HepG2 (cell line): ENCODE measurements around the gene PLCB4. TPM values are rescaled to one million over a fixed set of nuclear protein-coding genes. Genes with fewer than 3 reads are reported as not detected.

Experiments
- ATAC-seq: fragments of 200-7000 bp; cut with Tn5 transposase; 3 replicates; pipeline ENCODE4 v1.9.1; 2020; ENCODE audit warnings: mild to moderate bottlenecking, moderate library complexity
- BruUV-seq: library from RNA; stranded (reverse); fragments of 400-500 nt; replicated peaks from 2 replicates; lab custom pipeline; 2021; lab: Mats Ljungman, UMichigan
- CTCF ChIA-PET: fragments of 300-600 bp; formaldehyde crosslinking; extraction: SDS; loops from one replicate; lab custom pipeline; 2021; ENCODE audit warnings: low total read pairs, inconsistent platforms, low intra/inter-chr PET ratio; lab: Yijun Ruan, JAX
- POLR2A ChIA-PET: fragments of 350-600 bp; sonication (Branson Sonifier 250); formaldehyde crosslinking; loops from one replicate; lab custom pipeline; 2020; ENCODE audit warnings: antibody characterized with exemption, inconsistent platforms; lab: Yijun Ruan, JAX
- DNase-seq: peaks from one replicate; pipeline ENCODE4 v3.0.0-alpha.2; 2015; ENCODE audit warnings: low spot score
- FAIRE-seq: peaks from 3 replicates; lab custom pipeline; 2011; peaks lifted over from hg19 to GRCh38; lab: Jason Lieb, UNC
- H2AFZ ChIP-seq: one replicate; pipeline ENCODE4 v1.6.1; 2011; ENCODE audit warnings: low read length, inconsistent platforms
- H3K27ac ChIP-seq: fragments of 300-600 bp; 3 replicates; pipeline ENCODE4 v1.8.0; 2011; ENCODE audit warnings: mixed run types, mild to moderate bottlenecking, mixed read lengths, low read length, inconsistent platforms; ENCODE audit not compliant: insufficient read depth; ENCODE audit errors: extremely low read length
- H3K27me3 ChIP-seq, 2 experiments: fragments of 200-600 bp in 1 of 2; 2 replicates in 1 of 2; 3 replicates in 1 of 2; pipeline versions ENCODE4 v1.6.0 to v1.8.0; 2011; ENCODE audit warnings: low read length in 2 of 2, mild to moderate bottlenecking in 2 of 2, moderate library complexity in 2 of 2, inconsistent platforms in 1 of 2; ENCODE audit not compliant: insufficient read depth in 2 of 2, control insufficient read depth in 1 of 2
- H3K36me3 ChIP-seq, 2 experiments: fragments of 200-600 bp in 1 of 2; replicated peaks in 1 of 2; 2 replicates in 1 of 2; 3 replicates in 1 of 2; pipeline versions ENCODE4 v1.5.1 to v1.8.0; 2011; ENCODE audit warnings: low read length in 2 of 2, inconsistent platforms in 1 of 2; ENCODE audit not compliant: insufficient read depth in 2 of 2, control insufficient read depth in 1 of 2
- H3K4me1 ChIP-seq: 2 replicates; pipeline ENCODE4 v1.5.1; 2012; ENCODE audit warnings: low read length, inconsistent platforms; ENCODE audit not compliant: insufficient read depth
- H3K4me2 ChIP-seq: 2 replicates; pipeline ENCODE4 v1.6.0; 2011; ENCODE audit warnings: low read depth, low read length, inconsistent platforms
- H3K4me3 ChIP-seq, 3 experiments: fragments of 200-600 bp in 1 of 3; sonication (generic), shearing (Covaris generic) in 1 of 3; replicated peaks in 1 of 3; 2 replicates each; pipeline ENCODE4 v1.5.1; 2011 to 2016; ENCODE audit warnings: low read length in 3 of 3, inconsistent platforms in 2 of 3, low read depth in 2 of 3, mild to moderate bottlenecking in 2 of 3, control low read depth in 1 of 3, mixed read lengths in 1 of 3; ENCODE audit not compliant: insufficient read depth in 1 of 3
- H3K79me2 ChIP-seq: one replicate; pipeline ENCODE4 v1.6.1; 2011; ENCODE audit warnings: low read length, inconsistent platforms; ENCODE audit not compliant: insufficient read depth
- H3K9ac ChIP-seq: 2 replicates; pipeline ENCODE4 v1.6.0; 2011; ENCODE audit warnings: mild to moderate bottlenecking, low read depth, low read length, inconsistent platforms; ENCODE audit not compliant: insufficient read depth
- H3K9me3 ChIP-seq: 2 replicates; pipeline ENCODE4 v1.5.1; 2012; ENCODE audit warnings: mild to moderate bottlenecking, low read length
- H4K20me1 ChIP-seq: 2 replicates; pipeline ENCODE4 v1.6.0; 2011; ENCODE audit warnings: inconsistent platforms, mild to moderate bottlenecking, low read length, moderate library complexity; ENCODE audit not compliant: insufficient read depth
- CENPX ChIP-seq: sonication (generic); formaldehyde crosslinking; IDR thresholded peaks from 2 replicates; pipeline ENCODE4 v1.9.0; 2021; ENCODE audit warnings: mild to moderate bottlenecking, missing genetic modification reagents, moderate library complexity
- HHEX ChIP-seq: IDR thresholded peaks from 2 replicates; pipeline ENCODE4 v1.6.1; 2016; ENCODE audit warnings: control low read depth
- HIC2 ChIP-seq: sonication (generic); formaldehyde crosslinking; IDR thresholded peaks from 2 replicates; pipeline ENCODE4 v1.9.0; 2022; ENCODE audit warnings: low read depth, missing genetic modification reagents
- NFIB ChIP-seq: sonication (generic); formaldehyde crosslinking; IDR thresholded peaks from 2 replicates; pipeline ENCODE4 v1.9.0; 2021; ENCODE audit warnings: missing genetic modification reagents, mild to moderate bottlenecking, borderline replicate concordance
- ZNF225 ChIP-seq: sonication (generic); formaldehyde crosslinking; IDR thresholded peaks from 2 replicates; pipeline ENCODE4 v1.4.0; 2020; ENCODE audit warnings: mild to moderate bottlenecking, missing genetic modification reagents
- ZNF354B ChIP-seq: sonication (generic); formaldehyde crosslinking; IDR thresholded peaks from 2 replicates; pipeline ENCODE4 v1.8.0; 2022; ENCODE audit warnings: mild to moderate bottlenecking, missing genetic modification reagents
- ZNF550 ChIP-seq: sonication (generic); formaldehyde crosslinking; IDR thresholded peaks from 2 replicates; pipeline ENCODE4 v1.4.0; 2020; ENCODE audit warnings: mild to moderate bottlenecking, missing genetic modification reagents, borderline replicate concordance
- ZNF720 ChIP-seq: sonication (generic); formaldehyde crosslinking; IDR thresholded peaks from 2 replicates; pipeline ENCODE4 v1.4.0; 2020; ENCODE audit warnings: missing genetic modification reagents
- ZNF75D ChIP-seq: sonication (generic); formaldehyde crosslinking; IDR thresholded peaks from 2 replicates; pipeline ENCODE4 v1.8.1; 2023; ENCODE audit warnings: missing genetic modification reagents, mild to moderate bottlenecking, borderline replicate concordance
- WGBS: methylation state at CpG from one replicate; pipeline ENCODE4 v1.1.6; 2017; ENCODE audit warnings: low lambda C conversion rate; 5-methylcytosine and 5-hydroxymethylcytosine counted together
- in situ Hi-C: cut with HindIII; loops from 2 replicates; pipeline ENCODE4 v1.10.0; 2017; ENCODE audit warnings: low pct_unique_long_range_greater_than_20kb; ENCODE audit not compliant: extremely low pct_ligation_motif_present
- intact Hi-C: fragments of 100-400 bp; cut with micrococcal nuclease; formaldehyde crosslinking; loops from one replicate; pipeline ENCODE4 v1.10.0; 2022; ENCODE audit not compliant: unreplicated experiment
- polyA plus RNA-seq, 8 experiments: library from polyadenylated mRNA; depleted of rRNA in 3 of 8; stranded (reverse) in 7 of 8; unstranded in 1 of 8; fragments of >200 nt; fragmentation: Illumina TruSeq in 4 of 8; extraction: Trizol in 4 of 8; gene quantifications; 2 replicates each; pipeline versions ENCODE4 v1.2.1 to v1.2.3, GENCODE V29; 2011 to 2016; ENCODE audit warnings: low read depth in 4 of 8, missing spikeins in 1 of 8, mixed read lengths in 1 of 8; ENCODE audit not compliant: insufficient read depth in 1 of 8
- total RNA-seq, 5 experiments: library from RNA; depleted of rRNA; stranded (reverse); fragments of >200 nt; fragmentation: Illumina TruSeq; extraction: Trizol; gene quantifications; 2 replicates each; pipeline ENCODE4 v1.2.3, GENCODE V29; 2016; ENCODE audit warnings: low read depth in 1 of 5
- TF ChIP-seq, protein P1 (sequence below): sonication (generic); formaldehyde crosslinking; IDR thresholded peaks from 2 replicates; pipeline ENCODE4 v1.4.0; 2020; ENCODE audit warnings: mild to moderate bottlenecking, missing genetic modification reagents
- TF ChIP-seq, protein P2 (sequence below): fragments of 450-650 bp; IDR thresholded peaks from 2 replicates; pipeline ENCODE4 v1.6.1; 2016

PLCB4 gene
- total and polyA plus RNA-seq, 2 of the 13 experiments (the other 11 are each of a cell fraction or from before 2014, with no cell fraction given), result 0.01 TPM; not detected in 1

- H3K27ac ChIP-seq, result no peak overlapping the region
- intact Hi-C loops, result no loop called here
- in situ Hi-C loops, result no loop called here
- no peaks in the 10 kb centered on the region for H3K4me1 ChIP-seq
- no peak overlapping the region for H3K4me2 ChIP-seq
- H3K79me2 ChIP-seq, result no peaks in the 10 kb centered on the region
- no peak overlapping the region for H3K9ac ChIP-seq
- H3K9me3 ChIP-seq, result no peaks in the 10 kb centered on the region
- no TSS peak for BruUV-seq
- no peak for DNase-seq
- ATAC-seq, result no peak
- CTCF ChIA-PET, result no interaction called here
- H3K27me3 ChIP-seq, result no peaks in the 10 kb centered on the region; a peak in 1 of 5 replicates
- H3K36me3 ChIP-seq, result no peaks in the 10 kb centered on the region
- WGBS, result 2% methylated on average over 3 of the region's 3 CpGs
- H4K20me1 ChIP-seq, result no peaks in the 10 kb centered on the region
- FAIRE-seq, result no peak
- H2AFZ ChIP-seq, result no peak overlapping the region
- H3K4me3 ChIP-seq, result no peak overlapping the region
- POLR2A ChIA-PET, result no interaction called here
- no peak for TF ChIP-seq CENPX (CRISPR knock-in tag)
- TF ChIP-seq NFIB (CRISPR knock-in tag), result no peak
Observed at GRCh38 chr20:9021216-9021615, 47.7 kb upstream of the PLCB4 start.

DNA sequence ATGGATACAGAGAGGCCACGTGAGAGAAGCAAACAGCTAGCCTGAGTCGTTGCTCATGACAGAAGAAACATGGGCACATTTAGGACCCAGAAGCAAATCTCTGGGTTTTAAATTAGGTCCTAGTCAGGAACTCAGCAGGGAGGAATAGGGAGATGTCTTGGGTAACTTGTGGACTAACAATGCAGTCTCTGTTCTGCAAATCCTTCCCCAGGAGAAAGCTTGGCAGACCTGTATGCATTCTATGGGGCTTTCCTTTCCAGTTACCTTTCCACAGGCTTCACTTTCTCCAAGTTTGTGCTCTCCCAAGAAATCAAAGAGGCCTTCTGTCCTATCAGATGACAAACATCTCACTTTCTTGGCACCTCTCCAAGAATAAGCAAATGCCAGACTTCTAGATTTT is 47.2 kb upstream of the PLCB4 start:
- ChIA-PET POLR2A (no interaction called here), CTCF (no interaction called here)
- no peak overlapping the region for H3K27ac ChIP-seq
- H3K9me3 ChIP-seq, result no peaks in the 10 kb centered on the region
- no peaks in the 10 kb centered on the region for H3K4me1 ChIP-seq
- H4K20me1 ChIP-seq, result no peaks in the 10 kb centered on the region
- WGBS, result 2% methylated on average over 2 of the region's 2 CpGs
- no peaks in the 10 kb centered on the region for H3K36me3 ChIP-seq
- no peak overlapping the region for H3K4me3 ChIP-seq
- no peak overlapping the region for H3K4me2 ChIP-seq
- no peak overlapping the region for H3K9ac ChIP-seq
- BruUV-seq, result no TSS peak
- DNase-seq (no peak), ATAC-seq (no peak), FAIRE-seq (no peak)
- in situ Hi-C loops, result no loop called here
- no peaks in the 10 kb centered on the region for H3K79me2 ChIP-seq
- H2AFZ ChIP-seq, result no peak overlapping the region
- intact Hi-C loops, result no loop called here
- H3K27me3 ChIP-seq, result no peaks in the 10 kb centered on the region; a peak in 1 of 5 replicates
- no peak for TF ChIP-seq ZNF550 (CRISPR knock-in tag)
- TF ChIP-seq, protein P1, sequence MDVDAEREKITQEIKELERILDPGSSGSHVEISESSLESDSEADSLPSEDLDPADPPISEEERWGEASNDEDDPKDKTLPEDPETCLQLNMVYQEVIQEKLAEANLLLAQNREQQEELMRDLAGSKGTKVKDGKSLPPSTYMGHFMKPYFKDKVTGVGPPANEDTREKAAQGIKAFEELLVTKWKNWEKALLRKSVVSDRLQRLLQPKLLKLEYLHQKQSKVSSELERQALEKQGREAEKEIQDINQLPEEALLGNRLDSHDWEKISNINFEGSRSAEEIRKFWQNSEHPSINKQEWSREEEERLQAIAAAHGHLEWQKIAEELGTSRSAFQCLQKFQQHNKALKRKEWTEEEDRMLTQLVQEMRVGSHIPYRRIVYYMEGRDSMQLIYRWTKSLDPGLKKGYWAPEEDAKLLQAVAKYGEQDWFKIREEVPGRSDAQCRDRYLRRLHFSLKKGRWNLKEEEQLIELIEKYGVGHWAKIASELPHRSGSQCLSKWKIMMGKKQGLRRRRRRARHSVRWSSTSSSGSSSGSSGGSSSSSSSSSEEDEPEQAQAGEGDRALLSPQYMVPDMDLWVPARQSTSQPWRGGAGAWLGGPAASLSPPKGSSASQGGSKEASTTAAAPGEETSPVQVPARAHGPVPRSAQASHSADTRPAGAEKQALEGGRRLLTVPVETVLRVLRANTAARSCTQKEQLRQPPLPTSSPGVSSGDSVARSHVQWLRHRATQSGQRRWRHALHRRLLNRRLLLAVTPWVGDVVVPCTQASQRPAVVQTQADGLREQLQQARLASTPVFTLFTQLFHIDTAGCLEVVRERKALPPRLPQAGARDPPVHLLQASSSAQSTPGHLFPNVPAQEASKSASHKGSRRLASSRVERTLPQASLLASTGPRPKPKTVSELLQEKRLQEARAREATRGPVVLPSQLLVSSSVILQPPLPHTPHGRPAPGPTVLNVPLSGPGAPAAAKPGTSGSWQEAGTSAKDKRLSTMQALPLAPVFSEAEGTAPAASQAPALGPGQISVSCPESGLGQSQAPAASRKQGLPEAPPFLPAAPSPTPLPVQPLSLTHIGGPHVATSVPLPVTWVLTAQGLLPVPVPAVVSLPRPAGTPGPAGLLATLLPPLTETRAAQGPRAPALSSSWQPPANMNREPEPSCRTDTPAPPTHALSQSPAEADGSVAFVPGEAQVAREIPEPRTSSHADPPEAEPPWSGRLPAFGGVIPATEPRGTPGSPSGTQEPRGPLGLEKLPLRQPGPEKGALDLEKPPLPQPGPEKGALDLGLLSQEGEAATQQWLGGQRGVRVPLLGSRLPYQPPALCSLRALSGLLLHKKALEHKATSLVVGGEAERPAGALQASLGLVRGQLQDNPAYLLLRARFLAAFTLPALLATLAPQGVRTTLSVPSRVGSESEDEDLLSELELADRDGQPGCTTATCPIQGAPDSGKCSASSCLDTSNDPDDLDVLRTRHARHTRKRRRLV (CRISPR knock-in tag), result no peak
- no peak for TF ChIP-seq ZNF225 (CRISPR knock-in tag)
- no peak for TF ChIP-seq HIC2 (CRISPR knock-in tag)
- TF ChIP-seq ZNF75D (CRISPR knock-in tag), result no peak
- no peak for TF ChIP-seq ZNF354B
- no peak for TF ChIP-seq ZNF720 (CRISPR knock-in tag)
- TF ChIP-seq, protein P2, sequence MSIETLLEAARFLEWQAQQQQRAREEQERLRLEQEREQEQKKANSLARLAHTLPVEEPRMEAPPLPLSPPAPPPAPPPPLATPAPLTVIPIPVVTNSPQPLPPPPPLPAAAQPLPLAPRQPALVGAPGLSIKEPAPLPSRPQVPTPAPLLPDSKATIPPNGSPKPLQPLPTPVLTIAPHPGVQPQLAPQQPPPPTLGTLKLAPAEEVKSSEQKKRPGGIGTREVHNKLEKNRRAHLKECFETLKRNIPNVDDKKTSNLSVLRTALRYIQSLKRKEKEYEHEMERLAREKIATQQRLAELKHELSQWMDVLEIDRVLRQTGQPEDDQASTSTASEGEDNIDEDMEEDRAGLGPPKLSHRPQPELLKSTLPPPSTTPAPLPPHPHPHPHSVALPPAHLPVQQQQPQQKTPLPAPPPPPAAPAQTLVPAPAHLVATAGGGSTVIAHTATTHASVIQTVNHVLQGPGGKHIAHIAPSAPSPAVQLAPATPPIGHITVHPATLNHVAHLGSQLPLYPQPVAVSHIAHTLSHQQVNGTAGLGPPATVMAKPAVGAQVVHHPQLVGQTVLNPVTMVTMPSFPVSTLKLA, result no peak
- no peak for TF ChIP-seq HHEX (CRISPR knock-in tag)
